H1 (cell line): ENCODE results near the gene ERICH2. TPM values are rescaled to one million over a fixed set of nuclear protein-coding genes. Genes with fewer than 3 reads are reported as not detected.

ENCODE experiments used
- EP300 ChIP-seq, 2 experiments: IDR thresholded peaks; 1 replicate in 1 of 2; 2 replicates in 1 of 2; pipeline ENCODE4 v1.6.1; 2011 to 2012; ENCODE audit warnings: low read depth in 2 of 2, low read length in 2 of 2, mild to moderate bottlenecking in 2 of 2, borderline replicate concordance in 1 of 2, inconsistent platforms in 1 of 2, moderate library complexity in 1 of 2
- RBBP5 ChIP-seq: IDR thresholded peaks from 2 replicates; pipeline ENCODE4 v1.7.1; 2012; ENCODE audit warnings: low read depth, mild to moderate bottlenecking, inconsistent platforms, low read length, moderate library complexity, borderline replicate concordance
- TEAD4 ChIP-seq: IDR thresholded peaks from 2 replicates; pipeline ENCODE4 v1.6.1; 2012; ENCODE audit warnings: low read depth, low read length, inconsistent platforms, mixed read lengths
- polyA plus RNA-seq, 7 experiments: library from polyadenylated mRNA; depleted of rRNA in 3 of 7; stranded (reverse) in 5 of 7; unstranded in 2 of 7; fragments of >200 nt in 5 of 7; fragments of 200-250 nt in 2 of 7; gene quantifications; 1 replicate in 5 of 7; 2 replicates in 1 of 7; 4 replicates in 1 of 7; pipeline versions ENCODE4 v1.2.1 to v1.2.3, GENCODE V29; 2011 to 2013; ENCODE audit warnings: missing spikeins in 2 of 7, mixed read lengths in 2 of 7
- total RNA-seq: library from RNA; stranded (reverse); fragmentation: NEBNext Ultra II Directional; extraction: Animal tissue kit (Norgen Biotek cat#: 25700); gene quantifications from 2 replicates; pipeline ENCODE4 v1.2.1, GENCODE V29; 2021
- TF ChIP-seq, protein P1 (sequence below): IDR thresholded peaks from 2 replicates; pipeline ENCODE4 v1.6.1; 2011; ENCODE audit warnings: low read depth, mild to moderate bottlenecking, low read length; ENCODE audit not compliant: insufficient read depth

ERICH2 gene
- total and polyA plus RNA-seq, 2 of the 8 experiments (the other 6 are each of a cell fraction or from before 2014, with no cell fraction given), result 0.20 to 2.1 TPM

DNA sequence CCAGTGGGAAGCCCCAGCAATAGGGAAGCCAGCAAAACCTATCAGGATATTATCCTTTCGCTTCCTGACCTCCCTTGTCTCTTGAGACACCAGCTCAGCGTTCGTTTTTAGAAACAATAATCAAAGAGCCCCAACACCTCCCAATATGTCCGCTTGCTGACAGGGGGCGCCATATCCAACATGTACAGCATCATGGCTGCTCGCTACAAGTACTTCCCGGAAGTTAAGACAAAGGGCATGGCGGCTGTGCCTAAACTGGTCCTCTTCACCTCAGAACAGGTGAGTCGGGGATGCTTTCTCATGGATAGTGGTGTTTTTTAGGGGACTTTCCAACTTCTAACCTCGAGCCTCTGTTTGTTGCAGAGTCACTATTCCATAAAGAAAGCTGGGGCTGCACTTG lies 75.2 kb downstream of the ERICH2 start (continued):
- TF ChIP-seq EP300 (IDR thresholded peaks at IDR 0.05; ENCODE audit: borderline replicate concordance in 1 of 2, low read depth in 2 of 2, low read length in 2 of 2) (no peak), TEAD4 (no peak), RBBP5 (no peak)
- TF ChIP-seq, protein P1, sequence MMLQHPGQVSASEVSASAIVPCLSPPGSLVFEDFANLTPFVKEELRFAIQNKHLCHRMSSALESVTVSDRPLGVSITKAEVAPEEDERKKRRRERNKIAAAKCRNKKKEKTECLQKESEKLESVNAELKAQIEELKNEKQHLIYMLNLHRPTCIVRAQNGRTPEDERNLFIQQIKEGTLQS, result no peak
